Peyer's patch (tissue), 4 donors: ENCODE results near the gene NKX2-8.
"Not testable (repeated sequence)": the region's sequence is repeated elsewhere in the genome, so short reads cannot be mapped to it uniquely, and the experiment has no call there.

Experiments
- POLR2A ChIP-seq, 2 donors: fragments of 450-650 bp; IDR thresholded peaks; one replicate each; pipeline ENCODE4 v1.5.1; 2017; ENCODE audit warnings: antibody characterized with exemption in 2 of 2, mild to moderate bottlenecking in 2 of 2, moderate library complexity in 2 of 2
- TF ChIP-seq, protein P1 (sequence below), 6 experiments: fragments of 450-650 bp in 4 of 6; fragments of 200-600 bp in 2 of 6; sonication (generic) in 1 of 6; IDR thresholded peaks; one replicate each; pipeline ENCODE4 v1.5.1; 2017 to 2019; ENCODE audit warnings: antibody characterized with exemption in 6 of 6, mild to moderate bottlenecking in 3 of 6, moderate library complexity in 1 of 6

DNA sequence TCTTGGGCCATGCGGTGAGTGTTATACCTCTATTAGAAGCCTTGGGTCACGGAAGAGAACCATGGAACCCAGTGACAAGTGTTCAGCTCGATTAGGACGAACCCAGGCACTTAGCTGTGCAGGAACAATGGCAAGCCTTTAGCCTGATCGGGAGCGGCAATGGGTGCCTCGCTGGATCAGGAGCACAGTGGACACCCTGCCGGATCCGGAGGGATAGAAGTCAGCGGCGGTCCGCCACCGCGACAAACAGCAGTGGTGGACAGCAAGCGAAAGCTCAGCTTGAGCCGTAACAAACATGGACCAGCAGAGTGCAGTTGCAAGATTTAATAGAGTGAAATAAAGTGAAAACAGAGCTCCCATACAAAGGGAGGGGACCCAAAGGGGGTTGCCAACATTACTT lies 38.1 kb downstream of the NKX2-8 start:
- TF ChIP-seq, protein P1, sequence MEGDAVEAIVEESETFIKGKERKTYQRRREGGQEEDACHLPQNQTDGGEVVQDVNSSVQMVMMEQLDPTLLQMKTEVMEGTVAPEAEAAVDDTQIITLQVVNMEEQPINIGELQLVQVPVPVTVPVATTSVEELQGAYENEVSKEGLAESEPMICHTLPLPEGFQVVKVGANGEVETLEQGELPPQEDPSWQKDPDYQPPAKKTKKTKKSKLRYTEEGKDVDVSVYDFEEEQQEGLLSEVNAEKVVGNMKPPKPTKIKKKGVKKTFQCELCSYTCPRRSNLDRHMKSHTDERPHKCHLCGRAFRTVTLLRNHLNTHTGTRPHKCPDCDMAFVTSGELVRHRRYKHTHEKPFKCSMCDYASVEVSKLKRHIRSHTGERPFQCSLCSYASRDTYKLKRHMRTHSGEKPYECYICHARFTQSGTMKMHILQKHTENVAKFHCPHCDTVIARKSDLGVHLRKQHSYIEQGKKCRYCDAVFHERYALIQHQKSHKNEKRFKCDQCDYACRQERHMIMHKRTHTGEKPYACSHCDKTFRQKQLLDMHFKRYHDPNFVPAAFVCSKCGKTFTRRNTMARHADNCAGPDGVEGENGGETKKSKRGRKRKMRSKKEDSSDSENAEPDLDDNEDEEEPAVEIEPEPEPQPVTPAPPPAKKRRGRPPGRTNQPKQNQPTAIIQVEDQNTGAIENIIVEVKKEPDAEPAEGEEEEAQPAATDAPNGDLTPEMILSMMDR (IDR thresholded peaks at IDR 0.05): not testable (repeated sequence)
- TF ChIP-seq POLR2A (IDR thresholded peaks at IDR 0.05): not testable (repeated sequence)
